GM18507 (cell line): ENCODE measurements around the gene SHANK2.

Source experiments
- DNase-seq: peaks from one replicate; pipeline ENCODE4 v3.0.0; 2011; ENCODE audit warnings: low read depth; ENCODE audit not compliant: insufficient read length; ENCODE audit errors: extremely low spot score
- FAIRE-seq: peaks from 2 replicates; lab custom pipeline; 2011; peaks lifted over from hg19 to GRCh38; lab: Jason Lieb, UNC

The SHANK2 gene

GRCh38 chr11:71207563-71207962, 44.8 kb downstream of the SHANK2 start:
- FAIRE-seq, result no peak

GRCh38 chr11:71206186-71206585, 46.2 kb downstream of the SHANK2 start:
- FAIRE-seq (no peak), DNase-seq (no peak)

More at GRCh38 chr11:71207563-71207962, 44.8 kb downstream of the SHANK2 start:
- no peak for DNase-seq

- no peak for FAIRE-seq
Measured at GRCh38 chr11:71204748-71205664, 47.4 kb downstream of the SHANK2 start.

GRCh38 chr11:71204294-71204693, 48.1 kb downstream of the SHANK2 start:
- no peak for FAIRE-seq
- DNase-seq, result no peak

More at GRCh38 chr11:71204748-71205664, 47.4 kb downstream of the SHANK2 start:
- no peak for DNase-seq

GRCh38 chr11:71203681-71204080, 48.7 kb downstream of the SHANK2 start:
- FAIRE-seq, result no peak
- no peak for DNase-seq

- FAIRE-seq, result no peak
- no peak for DNase-seq
Measured at GRCh38 chr11:71202966-71203365, 49.4 kb downstream of the SHANK2 start.

GRCh38 chr11:71202598-71202944, 49.8 kb downstream of the SHANK2 start:
- DNase-seq (no peak), FAIRE-seq (no peak)
